AG08396 (cell line): ENCODE data around the gene FRMD4B.

ENCODE experiments used
- DNase-seq: peaks from one replicate; pipeline ENCODE4 v3.0.0; 2012; ENCODE audit warnings: low spot score, mixed read lengths

The FRMD4B gene

GRCh38 chr3:69174871-69175737 lies 210.8 kb downstream of the FRMD4B start:
- DNase-seq, result no peak

- DNase-seq, result no peak
Measured at GRCh38 chr3:69174445-69174844, 211.4 kb downstream of the FRMD4B start.

GRCh38 chr3:69172058-69172457 lies 213.8 kb downstream of the FRMD4B start:
- DNase-seq, result no peak

- no peak for DNase-seq
Measured at GRCh38 chr3:69166446-69166845, 219.4 kb downstream of the FRMD4B start.

- DNase-seq, result no peak
Measured at GRCh38 chr3:69165744-69166143, 220.1 kb downstream of the FRMD4B start.

- DNase-seq, result no peak
Measured at GRCh38 chr3:69164296-69164695, 221.6 kb downstream of the FRMD4B start.

- no peak for DNase-seq
Measured at GRCh38 chr3:69162308-69162980, 223.4 kb downstream of the FRMD4B start.

- peak; percentile 57 for DNase-seq
Measured at GRCh38 chr3:69161587-69162307, 224.1 kb downstream of the FRMD4B start.

- DNase-seq, result no peak
Measured at GRCh38 chr3:69160525-69160924, 225.4 kb downstream of the FRMD4B start.

- no peak for DNase-seq
Measured at GRCh38 chr3:69160107-69160506, 225.8 kb downstream of the FRMD4B start.

GRCh38 chr3:69149586-69149985 lies 236.3 kb downstream of the FRMD4B start:
- DNase-seq, result no peak

- no peak for DNase-seq
Measured at GRCh38 chr3:69145688-69146087, 240.2 kb downstream of the FRMD4B start.

- no peak for DNase-seq
Measured at GRCh38 chr3:69144631-69145245, 241.2 kb downstream of the FRMD4B start.

GRCh38 chr3:69143612-69144011 lies 242.3 kb downstream of the FRMD4B start:
- no peak for DNase-seq

- DNase-seq, result no peak
Measured at GRCh38 chr3:69142797-69143454, 243.0 kb downstream of the FRMD4B start.

GRCh38 chr3:69142090-69142489 lies 243.8 kb downstream of the FRMD4B start:
- DNase-seq, result no peak

- DNase-seq, result no peak
Measured at GRCh38 chr3:69141313-69141712, 244.6 kb downstream of the FRMD4B start.

GRCh38 chr3:69137412-69137811 lies 248.5 kb downstream of the FRMD4B start:
- no peak for DNase-seq

GRCh38 chr3:69137005-69137404 lies 248.9 kb downstream of the FRMD4B start:
- DNase-seq, result no peak

GRCh38 chr3:69130689-69131088 lies 255.2 kb downstream of the FRMD4B start:
- DNase-seq, result no peak

- peak; percentile 18 for DNase-seq
Measured at GRCh38 chr3:69129531-69129930, 256.4 kb downstream of the FRMD4B start.

- no peak for DNase-seq
Measured at GRCh38 chr3:69128509-69128908, 257.4 kb downstream of the FRMD4B start.
